ENCODE measurements around the gene AIFM2.

GRCh38 chr10:70063418-70064098 is 69.1 kb downstream of the AIFM2 start:
- TF ChIP-seq CTCF (IDR thresholded peaks at IDR 0.05) (no peak), POLR2A (IDR thresholded peaks at IDR 0.05) (no peak)

Measured in heart left ventricle (tissue), 13 donors.